Activated CD8-positive, alpha-beta T cell treated with anti-CD3 and anti-CD28 coated beads for 36 hours (primary cell): Measurements from ENCODE around the gene A2M. TPM values are rescaled to one million over a fixed set of nuclear protein-coding genes. Genes with fewer than 3 reads are reported as not detected.

ENCODE experiments used
- ATAC-seq: fragments of 200-7000 bp; cut with Tn5 transposase; one replicate; pipeline ENCODE4 v1.10.0; 2021; ENCODE audit warnings: mild to moderate bottlenecking, moderate library complexity
- CTCF ChIA-PET: fragments of 350-600 bp; sonication (Branson Sonifier 250); formaldehyde crosslinking; loops from one replicate; lab custom pipeline; 2021; ENCODE audit warnings: antibody characterized with exemption; lab: Charles Lee
- POLR2A ChIA-PET: fragments of 350-600 bp; sonication (Branson Sonifier 250); formaldehyde crosslinking; loops from one replicate; lab custom pipeline; 2021; ENCODE audit warnings: antibody characterized with exemption; lab: Charles Lee
- DNase-seq: peaks from one replicate; pipeline ENCODE4 v3.0.0-alpha.2; 2020
- H3K27ac Mint-ChIP-seq: one replicate; pipeline ENCODE4 v1.8.0; 2021; ENCODE audit warnings: mild to moderate bottlenecking, mixed read lengths
- H3K27me3 Mint-ChIP-seq: one replicate; pipeline ENCODE4 v1.8.0; 2021; ENCODE audit warnings: mixed read lengths
- H3K36me3 Mint-ChIP-seq: one replicate; pipeline ENCODE4 v1.8.0; 2021; ENCODE audit warnings: low read depth, mixed read lengths
- H3K4me1 Mint-ChIP-seq: one replicate; pipeline ENCODE4 v1.8.0; 2021; ENCODE audit warnings: low read depth, mixed read lengths
- H3K4me3 Mint-ChIP-seq: one replicate; pipeline ENCODE4 v1.8.0; 2021; ENCODE audit warnings: mild to moderate bottlenecking, moderate library complexity, mixed read lengths
- H3K9me3 Mint-ChIP-seq: one replicate; pipeline ENCODE4 v1.8.0; 2021; ENCODE audit warnings: mixed read lengths
- CTCF ChIP-seq: fragments of 200-600 bp; IDR thresholded peaks from one replicate; pipeline ENCODE4 v1.8.0; 2022; ENCODE audit warnings: antibody characterized with exemption, mild to moderate bottlenecking
- intact Hi-C: fragments of 100-400 bp; cut with micrococcal nuclease; formaldehyde crosslinking; loops from one replicate; pipeline ENCODE4 v1.10.0; 2022
- total RNA-seq, 2 experiments: library from RNA; stranded (reverse); gene quantifications; one replicate each; pipeline ENCODE4 v1.2.3, GENCODE V29; 2021

The A2M gene
- total RNA-seq, 2 experiments from 2014 or later, result not detected

DNA sequence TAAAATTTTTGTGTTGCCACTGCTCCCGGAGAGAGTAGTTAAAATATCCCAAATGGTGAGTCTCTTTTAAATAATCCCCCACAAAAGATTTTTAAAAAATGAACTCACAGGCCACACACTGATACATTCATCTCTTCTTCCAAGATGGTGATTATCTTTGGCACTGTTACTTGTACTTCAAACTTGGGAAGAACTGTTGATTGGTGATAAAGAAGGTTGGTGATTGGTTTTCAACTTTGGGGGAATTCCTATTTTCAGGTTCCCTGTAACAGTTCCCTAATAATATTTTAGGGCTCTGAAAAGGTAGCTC, 6.6 kb downstream of the A2M start:
- ChIA-PET POLR2A (no interaction called here), CTCF (interaction anchor here (1.2 kb wide), 1 partner anchor 9 kb away, joined by 3 read pairs; no protein-coding TSS in a partner anchor)
- no peak for ATAC-seq
- Mint-ChIP-seq H3K4me3 (no peak overlapping the region), H3K36me3 (peaks cover 3% of the 10 kb centered on the region), H3K9me3 (no peaks in the 10 kb centered on the region), H3K4me1 (peaks cover 2% of the 10 kb centered on the region), H3K27me3 (no peaks in the 10 kb centered on the region), H3K27ac (no peak overlapping the region)
- no peak for TF ChIP-seq CTCF
- intact Hi-C loops, result no loop called here
- DNase-seq, result no peak

GRCh38 chr12:9108504-9109212, 7.1 kb downstream of the A2M start:
- POLR2A ChIA-PET, result no interaction called here
- H3K9me3 Mint-ChIP-seq, result no peaks in the 10 kb centered on the region
- peaks cover 3% of the 10 kb centered on the region for H3K36me3 Mint-ChIP-seq
- H3K4me3 Mint-ChIP-seq, result no peak overlapping the region
- H3K27ac Mint-ChIP-seq, result no peak overlapping the region
- H3K4me1 Mint-ChIP-seq, result peaks cover 6% of the 10 kb centered on the region
- no peak for TF ChIP-seq CTCF
- H3K27me3 Mint-ChIP-seq, result no peaks in the 10 kb centered on the region
- CTCF ChIA-PET, result no interaction called here
- DNase-seq (no peak), ATAC-seq (no peak)
- intact Hi-C loops, result no loop called here

DNA sequence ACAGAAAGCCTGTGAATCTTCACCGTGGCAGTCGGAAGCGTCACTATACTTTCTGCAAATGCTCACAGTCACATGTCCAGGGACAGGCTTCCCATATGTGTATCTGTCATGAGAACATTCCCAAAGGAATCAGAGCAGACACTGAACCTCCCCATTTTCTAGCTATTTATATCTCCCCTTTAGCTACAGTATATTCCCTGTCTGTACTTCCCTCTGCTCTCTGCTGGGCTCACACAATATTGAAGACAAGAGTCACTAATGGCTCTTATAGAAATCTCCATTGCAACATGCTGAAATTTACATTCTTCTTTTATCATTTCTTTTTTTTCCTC, 8.2 kb downstream of the A2M start:
- no peaks in the 10 kb centered on the region for H3K9me3 Mint-ChIP-seq
- peaks cover 10% of the 10 kb centered on the region for H3K4me1 Mint-ChIP-seq
- no peaks in the 10 kb centered on the region for H3K27me3 Mint-ChIP-seq
- no peak overlapping the region for H3K4me3 Mint-ChIP-seq
- intact Hi-C loops, result no loop called here
- DNase-seq (no peak), ATAC-seq (no peak)
- TF ChIP-seq CTCF, result no peak
- H3K27ac Mint-ChIP-seq, result no peak overlapping the region
- H3K36me3 Mint-ChIP-seq, result no peaks in the 10 kb centered on the region
- ChIA-PET POLR2A (interaction anchor here (0.6 kb wide), 1 partner anchor 157 kb away, joined by 3 read pairs; no protein-coding TSS in a partner anchor), CTCF (no interaction called here)

- ATAC-seq, result no peak
- Mint-ChIP-seq H3K27me3 (no peaks in the 10 kb centered on the region), H3K36me3 (no peaks in the 10 kb centered on the region), H3K27ac (no peak overlapping the region), H3K9me3 (no peaks in the 10 kb centered on the region), H3K4me1 (peaks cover 10% of the 10 kb centered on the region), H3K4me3 (no peak overlapping the region)
- DNase-seq, result no peak
- no peak for TF ChIP-seq CTCF
- POLR2A ChIA-PET, result no interaction called here
- intact Hi-C loops, result no loop called here
- CTCF ChIA-PET, result no interaction called here
These were observed 8.8 kb downstream of the A2M start for GRCh38 chr12:9106610-9107541.

GRCh38 chr12:9106067-9106466, 9.7 kb downstream of the A2M start:
- Mint-ChIP-seq H3K4me3 (no peak overlapping the region), H3K36me3 (no peaks in the 10 kb centered on the region), H3K9me3 (no peaks in the 10 kb centered on the region), H3K4me1 (peaks cover 10% of the 10 kb centered on the region), H3K27ac (no peak overlapping the region), H3K27me3 (no peaks in the 10 kb centered on the region)
- ChIA-PET CTCF (no interaction called here), POLR2A (no interaction called here)
- DNase-seq, result no peak
- intact Hi-C loops, result no loop called here
- TF ChIP-seq CTCF, result no peak
- no peak for ATAC-seq
